HG02571 (cell line): ENCODE results near the gene FOXK1.
"Not testable (repeated sequence)": the region's sequence is repeated elsewhere in the genome, so short reads cannot be mapped to it uniquely, and the experiment has no call there.

ENCODE experiments used
- ATAC-seq: cut with Tn5 transposase; IDR thresholded peaks from one replicate; pipeline ENCODE4 v1.9.1; 2021; ENCODE audit warnings: mild to moderate bottlenecking, moderate library complexity; ENCODE audit not compliant: unreplicated experiment

The FOXK1 gene

DNA sequence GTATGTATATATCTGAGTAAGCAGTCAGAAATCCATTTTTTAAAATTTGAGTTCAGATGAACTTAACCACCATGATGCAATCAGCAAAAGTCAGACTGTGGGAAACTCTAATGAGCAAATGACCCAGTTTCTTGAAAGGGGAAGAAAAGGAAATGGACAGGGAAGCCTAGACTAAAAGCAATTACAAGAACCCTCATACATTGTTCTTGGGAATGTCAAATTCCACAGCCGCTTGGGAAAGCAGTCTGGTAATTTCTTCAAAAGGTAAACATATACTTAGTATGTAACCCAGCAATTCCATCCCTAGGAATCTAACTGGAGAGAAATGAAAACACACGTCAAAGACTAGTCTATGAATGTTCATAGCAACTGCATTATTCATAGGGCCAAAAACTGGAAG is 16.4 kb upstream of the FOXK1 start:
- ATAC-seq = no peak

DNA sequence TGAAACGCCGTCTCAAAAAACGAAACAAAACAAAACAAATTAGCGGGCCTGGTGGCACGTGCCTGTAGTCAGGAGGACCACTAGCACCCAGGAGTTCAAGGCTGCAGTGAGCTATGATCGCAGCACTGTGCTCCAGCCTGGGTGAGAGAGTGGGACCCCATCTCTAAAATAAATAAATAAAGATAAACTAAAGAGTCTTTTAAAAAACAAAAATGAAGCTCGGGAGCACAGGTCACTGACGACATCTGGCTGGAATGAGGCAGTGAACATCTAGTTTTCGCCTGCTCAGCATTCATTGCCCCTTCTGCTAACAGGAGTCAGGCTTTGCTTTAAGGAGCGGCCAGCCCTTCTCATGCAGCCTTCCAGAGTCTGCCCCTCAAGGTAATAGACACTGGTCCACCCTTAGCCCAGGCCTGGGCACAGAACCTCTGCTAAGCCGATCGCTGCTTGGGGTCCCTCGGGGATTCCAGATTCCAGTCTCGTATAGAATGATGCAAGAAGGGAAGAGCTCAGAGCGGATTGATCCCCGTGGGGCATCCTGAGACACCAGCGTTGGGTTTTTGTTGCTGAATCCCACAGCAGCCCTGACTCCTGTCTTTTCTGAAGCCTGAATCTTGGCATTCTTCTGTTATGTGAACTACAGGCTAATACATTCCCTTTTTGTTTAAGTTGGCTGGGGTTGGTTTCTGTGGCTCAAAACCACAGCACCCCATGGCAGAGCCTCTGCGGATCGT is 14.2 kb upstream of the FOXK1 start:
- ATAC-seq = no peak

DNA sequence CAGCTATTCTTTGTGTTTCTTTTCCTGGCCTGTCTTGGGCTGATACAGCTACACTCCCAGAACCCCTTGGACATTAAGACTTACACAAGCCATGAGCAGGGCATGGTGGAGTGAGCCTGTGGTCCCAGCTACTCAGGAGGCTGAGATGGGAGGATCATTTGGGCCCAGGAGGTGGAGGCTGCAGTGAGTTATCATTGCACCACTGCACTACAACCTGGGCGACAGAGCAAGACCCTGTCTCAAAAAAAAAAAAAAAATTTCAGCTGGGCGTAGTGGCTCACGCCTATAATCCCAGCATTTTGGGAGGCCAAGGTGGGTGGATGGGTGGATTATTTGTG is 13.6 kb upstream of the FOXK1 start:
- ATAC-seq = no peak

DNA sequence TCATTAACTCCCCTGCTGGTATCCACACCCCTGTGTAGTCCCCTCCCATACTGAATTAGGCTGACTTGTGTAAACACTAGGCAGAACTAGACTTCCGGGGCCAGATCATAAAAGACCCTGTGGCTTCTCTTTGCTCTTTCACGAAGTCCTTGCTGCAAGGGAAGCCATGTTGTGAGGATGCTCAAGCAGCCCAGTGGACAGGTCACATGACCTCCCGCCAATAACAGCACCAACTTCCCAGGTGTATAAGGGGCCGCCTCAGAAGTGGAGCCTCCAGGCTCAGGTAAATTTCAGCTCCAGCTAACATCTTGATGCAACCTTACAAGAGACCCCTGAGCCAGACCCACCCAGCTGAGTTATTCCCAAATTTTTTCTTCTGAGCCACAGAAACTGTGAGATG is 11.3 kb upstream of the FOXK1 start:
- no peak for ATAC-seq

DNA sequence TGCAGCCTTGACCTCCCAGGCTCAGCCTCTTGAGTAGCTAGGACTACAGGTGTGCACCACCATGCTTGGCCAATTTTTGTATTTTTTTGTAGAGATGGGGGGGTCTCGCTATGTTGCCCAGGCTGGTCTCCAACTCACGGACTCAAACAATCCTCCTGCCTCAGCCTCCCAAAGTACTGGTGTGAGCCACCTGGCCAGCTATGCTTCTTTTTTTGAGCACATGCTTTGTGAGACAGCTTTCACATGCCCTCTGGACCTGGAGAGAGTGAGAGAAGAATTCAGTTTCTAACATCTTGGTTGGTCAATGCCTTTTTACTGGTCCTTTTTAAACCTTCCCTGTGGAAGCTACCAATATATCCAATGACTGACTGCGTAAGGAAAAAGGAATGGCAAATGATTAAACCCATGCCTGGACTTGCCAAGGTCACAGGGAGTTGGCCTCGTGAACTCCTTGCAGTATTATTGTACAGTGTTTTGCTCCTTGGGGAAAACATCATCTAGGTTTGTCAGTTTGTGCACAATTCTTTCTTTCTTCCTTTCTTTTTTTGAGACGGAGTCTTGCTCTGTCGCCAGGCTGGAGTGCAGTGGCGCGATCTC is 6.2 kb upstream of the FOXK1 start:
- no peak for ATAC-seq

DNA sequence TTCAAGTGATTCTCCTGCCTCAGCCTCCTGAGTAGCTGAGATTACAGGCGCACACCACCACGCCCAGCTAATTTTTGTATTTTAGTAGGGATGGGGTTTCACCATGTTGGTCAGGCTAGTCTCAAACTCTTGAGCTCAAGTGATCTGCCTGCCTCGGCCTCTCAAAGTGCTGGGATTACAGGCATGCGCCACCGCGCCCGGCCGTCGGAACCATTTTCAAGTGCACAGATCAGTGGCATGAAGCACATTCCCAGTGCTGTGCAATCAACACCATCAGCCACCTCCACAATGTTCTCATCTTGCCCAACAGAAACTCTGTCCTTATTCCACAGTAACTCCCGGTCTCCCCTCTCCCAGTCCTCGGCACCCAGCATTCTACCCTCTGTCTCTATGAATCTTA is 4.6 kb upstream of the FOXK1 start:
- not testable (repeated sequence) for ATAC-seq

DNA sequence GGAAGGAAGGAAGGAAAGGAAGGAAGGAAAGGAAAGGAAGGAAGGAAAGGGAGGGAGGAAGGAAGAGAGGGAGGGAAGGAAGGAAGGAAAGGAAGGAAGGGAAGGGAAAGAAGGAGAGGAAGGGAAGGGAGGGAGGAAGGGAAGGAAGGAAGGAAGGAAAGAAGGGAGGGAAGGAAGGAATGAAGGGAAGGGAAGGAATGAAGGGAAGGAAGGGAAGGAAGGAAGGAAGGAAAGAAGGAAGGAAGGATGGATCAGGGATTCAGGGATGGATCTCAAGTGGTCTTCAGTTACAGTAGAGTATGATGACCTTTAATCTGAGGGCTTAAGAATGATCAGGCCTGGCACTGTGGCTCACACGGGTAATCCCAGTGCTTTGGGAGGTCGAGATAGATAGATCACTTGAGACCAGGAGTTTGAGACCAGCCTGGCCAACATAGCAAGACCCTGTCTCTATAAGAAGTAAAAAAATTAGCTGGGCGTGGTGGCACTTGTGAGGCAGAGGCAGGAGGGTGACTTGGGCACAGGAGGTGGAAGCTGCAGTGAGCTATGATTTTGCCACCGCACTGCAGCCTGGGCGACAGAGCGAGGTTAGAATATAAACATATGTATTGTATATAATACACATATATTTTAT is 760 bp upstream of the FOXK1 start:
- no peak for ATAC-seq

DNA sequence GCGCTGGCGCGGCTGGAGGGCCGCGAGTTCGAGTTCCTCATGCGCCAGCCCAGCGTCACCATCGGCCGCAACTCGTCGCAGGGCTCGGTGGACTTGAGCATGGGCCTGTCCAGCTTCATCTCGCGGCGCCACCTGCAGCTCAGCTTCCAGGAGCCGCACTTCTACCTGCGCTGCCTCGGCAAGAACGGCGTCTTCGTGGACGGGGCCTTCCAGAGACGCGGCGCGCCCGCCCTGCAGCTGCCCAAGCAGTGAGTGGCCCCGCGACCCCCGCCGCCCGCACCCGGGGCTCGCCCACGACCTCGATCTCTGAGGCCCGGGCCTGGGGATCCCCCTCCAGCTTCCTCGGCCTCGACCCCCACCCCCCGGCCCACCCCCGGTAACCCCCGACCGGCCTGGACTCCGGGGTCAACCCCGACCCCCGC is 537 bp downstream of the FOXK1 start:
- ATAC-seq = peak; percentile 33

DNA sequence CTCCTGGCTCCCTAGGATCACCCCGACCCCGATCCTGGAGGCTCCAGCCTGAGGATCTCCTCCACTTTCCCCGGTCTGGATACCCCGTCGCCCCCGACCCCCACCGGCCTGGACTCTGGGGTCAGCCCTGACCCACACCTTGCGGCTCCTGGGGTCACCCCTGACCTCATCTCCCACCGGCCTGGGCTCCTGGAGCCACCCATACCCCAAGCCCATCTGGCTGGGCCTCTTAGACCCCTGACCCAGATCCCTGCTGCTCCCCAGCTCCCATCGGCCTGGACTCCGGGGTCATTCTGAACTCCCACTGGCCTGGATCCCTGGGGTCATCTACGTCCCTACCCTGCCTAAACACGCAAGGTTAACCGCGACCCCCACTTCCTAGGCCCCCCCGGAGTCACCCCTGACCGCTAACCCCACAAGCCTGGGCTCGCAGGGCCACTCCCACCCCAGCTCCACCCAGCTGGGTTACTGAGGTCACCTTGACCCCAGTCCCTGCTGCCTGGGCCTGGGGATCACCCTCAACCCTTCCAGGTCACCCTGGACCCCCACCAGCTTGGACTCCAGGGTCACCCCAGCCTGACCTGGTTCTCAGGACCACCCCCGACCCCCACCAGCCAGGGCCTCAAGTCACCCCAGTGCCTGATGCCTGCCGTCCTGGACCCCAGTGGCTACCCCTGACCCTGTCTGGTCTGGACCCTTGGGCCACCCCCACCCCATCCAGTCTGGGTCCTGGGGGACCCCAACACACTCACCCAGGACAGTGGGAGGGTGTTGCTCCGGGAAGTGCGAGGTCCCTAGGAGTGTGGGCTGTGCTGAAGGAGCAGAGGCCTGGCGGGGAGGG is 1.2 kb downstream of the FOXK1 start:
- ATAC-seq = no peak

DNA sequence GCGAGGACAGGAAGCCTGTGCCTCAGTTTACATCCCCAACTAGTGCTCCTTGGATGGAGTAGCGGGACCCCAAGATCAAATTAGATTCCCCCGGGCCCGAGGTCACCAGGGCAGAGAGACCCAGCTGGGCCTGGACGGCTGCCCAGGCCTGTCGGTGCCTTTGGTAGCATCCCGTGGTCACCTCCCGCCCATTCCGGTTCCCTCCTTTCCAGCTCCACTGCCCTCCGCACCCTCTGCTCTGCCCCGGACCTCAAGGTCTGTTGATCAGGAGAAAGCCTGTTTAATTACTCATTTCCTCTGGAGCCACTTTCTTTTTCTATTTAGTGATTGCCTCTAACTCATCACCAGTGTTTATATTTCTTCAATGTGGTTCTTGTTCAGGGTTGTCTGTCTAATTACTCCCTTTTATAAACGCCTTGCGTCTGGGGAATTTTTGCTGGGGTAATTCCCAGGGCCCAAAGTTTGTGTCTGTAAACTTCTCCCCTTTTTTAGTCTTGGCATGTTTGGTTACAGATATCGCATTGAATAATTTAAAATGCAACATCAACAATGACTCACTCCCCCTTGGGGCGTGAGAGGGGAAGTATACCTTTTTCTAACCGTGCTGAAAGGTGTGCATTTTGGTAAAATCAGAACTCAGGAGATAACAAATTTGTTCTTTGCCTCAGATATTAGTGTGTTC is 1.9 kb downstream of the FOXK1 start:
- no peak for ATAC-seq

DNA sequence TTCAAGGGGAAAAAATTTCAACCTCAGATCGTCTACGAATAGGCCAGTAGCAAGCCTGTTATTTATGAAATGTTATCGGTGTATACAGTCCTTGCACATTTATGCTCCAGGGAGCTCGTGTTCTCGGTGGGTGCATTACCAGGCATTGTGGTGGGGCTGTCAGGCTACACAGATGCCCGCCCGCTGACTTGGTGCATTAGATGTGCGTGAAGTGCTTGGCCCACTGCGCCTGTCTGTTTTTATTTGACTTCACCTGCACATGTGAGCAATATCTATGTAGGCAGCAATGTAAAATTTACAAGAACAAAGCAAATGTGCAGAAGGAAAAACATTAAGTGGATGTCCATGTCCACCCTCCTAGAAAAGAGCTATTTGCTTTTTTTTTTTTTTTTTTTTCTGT is 2.8 kb downstream of the FOXK1 start:
- no peak for ATAC-seq

DNA sequence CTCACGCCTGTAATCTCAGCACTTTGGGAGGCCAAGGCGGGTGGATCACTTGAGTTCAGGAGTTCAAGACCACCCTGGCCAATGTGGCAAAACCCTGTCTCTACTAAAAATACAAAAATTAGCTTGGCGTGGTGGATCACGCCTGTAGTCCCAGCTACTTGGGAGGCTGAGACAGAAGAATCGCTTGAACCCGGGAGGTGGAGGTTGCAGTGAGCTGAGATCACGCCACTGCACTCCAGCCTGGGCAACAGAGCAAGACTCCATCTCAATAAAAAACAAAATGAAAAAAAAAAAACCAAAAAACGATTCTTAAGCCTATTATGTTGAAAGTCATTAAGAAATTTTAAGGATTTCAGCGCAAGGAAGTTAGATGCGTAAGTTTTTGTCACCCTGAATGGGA is 3.6 kb downstream of the FOXK1 start:
- not testable (repeated sequence) for ATAC-seq

DNA sequence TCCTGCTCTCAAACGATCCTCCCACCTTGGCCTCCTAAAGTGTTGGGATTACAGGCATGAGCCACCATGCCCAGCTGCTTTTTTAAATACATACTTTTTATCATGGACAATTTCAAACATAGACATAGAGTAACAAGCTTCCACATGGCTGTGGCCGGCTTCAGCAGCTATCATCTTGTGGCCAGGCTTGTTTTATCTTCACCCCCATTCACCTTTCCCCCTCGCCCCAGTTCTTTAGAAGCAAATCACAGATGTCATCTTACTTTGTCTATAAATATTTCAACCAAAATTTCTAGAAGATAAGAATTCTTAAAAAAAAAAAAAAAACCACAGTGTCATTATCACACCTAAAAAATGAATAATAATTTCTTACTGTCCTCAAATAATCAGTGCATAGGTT is 5.9 kb downstream of the FOXK1 start:
- ATAC-seq = no peak

DNA sequence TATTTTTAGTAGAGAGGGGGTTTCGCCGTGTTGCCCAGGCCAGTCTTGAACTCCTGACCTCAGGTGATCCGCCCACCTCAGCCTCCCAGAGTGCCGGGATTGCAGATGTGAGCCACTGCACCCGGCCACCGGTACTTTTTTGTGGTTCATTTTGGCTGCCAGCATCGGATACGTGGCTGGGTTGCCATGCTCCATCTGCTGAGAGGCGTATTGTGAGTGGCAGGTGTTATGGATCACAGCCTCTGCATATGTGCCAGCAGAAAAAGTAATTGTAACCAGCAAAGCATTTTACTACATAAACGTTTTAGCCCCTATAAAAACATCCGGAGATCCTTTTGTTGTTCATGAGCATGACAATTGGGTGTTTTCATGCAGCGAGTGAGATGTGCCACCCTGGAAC is 7.1 kb downstream of the FOXK1 start:
- no peak for ATAC-seq

DNA sequence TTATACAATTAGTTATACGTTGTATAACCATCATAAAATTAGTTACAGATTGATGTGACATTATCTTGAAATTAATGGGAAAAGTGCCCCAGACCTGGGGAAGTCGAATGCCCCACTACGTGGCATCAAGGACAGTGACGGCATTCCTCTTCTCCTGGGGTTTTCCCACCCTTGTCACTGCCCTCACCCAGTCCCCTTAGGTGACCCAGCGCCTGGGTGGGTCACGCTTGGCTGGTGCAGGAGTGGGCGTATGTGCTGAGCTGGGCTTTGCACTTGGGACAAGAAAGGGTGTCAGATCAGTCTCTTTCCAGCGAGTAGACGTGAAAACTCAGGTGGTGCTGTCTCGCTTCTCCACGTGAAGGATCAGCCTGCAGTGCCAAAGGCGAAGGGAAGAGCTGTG is 7.6 kb downstream of the FOXK1 start:
- no peak for ATAC-seq

DNA sequence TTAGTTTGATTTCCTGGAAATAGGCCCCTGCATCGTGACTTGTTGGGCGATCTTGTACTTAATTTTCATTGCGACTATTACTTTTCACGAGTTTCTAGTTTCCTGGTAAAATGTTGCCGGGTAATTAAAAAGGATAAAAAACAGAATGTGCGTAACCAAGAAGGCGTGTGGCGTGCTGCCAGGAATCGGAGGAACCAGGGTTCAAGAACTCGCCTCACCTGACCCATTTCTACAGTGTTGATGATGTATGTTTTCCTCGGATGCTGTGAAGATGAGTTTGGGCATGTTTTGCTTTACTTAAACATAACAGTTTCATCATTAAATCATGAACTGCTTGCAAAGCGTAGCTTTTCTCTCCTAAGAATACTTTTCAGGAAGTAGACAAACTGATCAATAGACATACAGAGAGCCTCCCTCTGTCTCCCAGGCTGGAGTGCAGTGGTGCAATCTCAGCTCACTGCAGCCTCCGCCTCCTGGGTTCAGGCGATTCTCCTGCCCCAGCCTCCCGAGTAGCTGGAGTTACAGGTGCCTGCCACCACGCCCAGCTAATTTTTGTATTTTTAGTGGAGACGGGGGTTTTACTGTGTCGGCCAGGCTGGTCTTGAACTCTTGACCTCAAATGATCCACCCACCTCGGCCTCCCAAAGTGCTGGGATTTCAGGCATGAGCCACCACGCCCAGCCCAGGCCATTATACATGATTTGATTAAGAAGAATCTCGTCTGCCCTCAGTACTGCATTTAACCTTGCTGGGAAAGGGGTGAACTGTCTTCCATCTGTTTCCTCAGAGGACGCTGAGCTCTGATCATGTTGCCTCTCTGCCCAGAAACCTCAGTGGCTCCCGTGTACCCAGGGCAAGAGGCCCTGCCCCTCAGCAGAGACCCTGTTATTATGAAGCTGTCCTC is 9.1 kb downstream of the FOXK1 start:
- no peak for ATAC-seq

DNA sequence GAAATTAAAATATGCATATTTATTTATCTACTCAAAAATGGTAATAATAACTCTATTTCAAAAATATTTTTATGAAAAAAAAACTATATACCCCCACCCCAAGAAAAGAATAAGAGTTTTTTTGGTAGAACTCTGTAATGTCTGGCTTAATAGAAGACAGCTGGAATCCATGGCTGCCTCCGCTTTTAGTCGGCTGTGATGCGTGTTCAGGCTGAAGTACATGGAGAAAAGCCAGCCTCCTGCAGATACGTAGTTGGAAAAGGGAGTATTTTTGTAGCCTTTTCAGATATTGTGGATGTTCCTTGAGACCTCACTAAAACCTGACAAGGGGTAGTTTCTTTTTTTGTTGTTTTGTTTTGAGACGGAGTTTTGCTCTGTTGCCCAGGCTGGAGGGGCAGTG is 10.0 kb downstream of the FOXK1 start:
- ATAC-seq = no peak

DNA sequence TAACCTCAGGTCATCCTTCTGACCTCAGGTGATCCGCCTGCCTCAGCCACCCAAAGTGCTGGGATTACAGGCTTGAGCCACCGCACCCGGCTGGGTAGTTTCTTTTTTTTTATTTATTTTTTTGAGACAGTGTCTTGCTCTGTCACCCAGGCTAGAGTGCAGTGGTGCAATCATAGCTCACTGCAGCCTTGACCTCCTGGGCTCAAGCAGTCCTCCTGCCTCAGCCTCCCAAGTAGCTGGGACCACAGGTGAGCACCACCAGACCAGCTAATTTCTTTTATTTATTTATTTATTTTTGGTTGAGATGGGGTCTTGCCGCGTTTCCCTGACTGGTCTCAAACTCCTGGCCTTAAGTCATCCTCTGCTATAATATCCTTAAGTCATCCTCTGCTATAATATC is 10.5 kb downstream of the FOXK1 start:
- not testable (repeated sequence) for ATAC-seq

DNA sequence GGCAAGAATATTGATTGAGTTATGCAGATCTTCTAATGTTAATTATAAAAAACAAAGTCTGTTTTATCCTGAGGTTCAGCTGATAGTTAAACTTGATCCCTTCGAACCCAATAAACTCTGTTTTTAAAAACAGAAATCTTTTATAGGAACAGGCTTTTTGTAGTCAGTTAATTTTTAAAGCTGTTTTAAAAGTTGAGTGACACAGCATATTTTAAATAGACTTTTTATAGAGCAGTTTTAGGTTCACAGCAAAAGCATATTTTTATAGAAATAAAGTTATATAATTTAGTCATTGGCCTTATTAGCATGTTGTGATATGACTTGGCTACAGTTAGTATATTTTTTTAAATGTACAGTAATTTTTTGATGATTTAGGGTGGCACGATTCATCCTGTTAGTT is 11.1 kb downstream of the FOXK1 start:
- no peak for ATAC-seq

DNA sequence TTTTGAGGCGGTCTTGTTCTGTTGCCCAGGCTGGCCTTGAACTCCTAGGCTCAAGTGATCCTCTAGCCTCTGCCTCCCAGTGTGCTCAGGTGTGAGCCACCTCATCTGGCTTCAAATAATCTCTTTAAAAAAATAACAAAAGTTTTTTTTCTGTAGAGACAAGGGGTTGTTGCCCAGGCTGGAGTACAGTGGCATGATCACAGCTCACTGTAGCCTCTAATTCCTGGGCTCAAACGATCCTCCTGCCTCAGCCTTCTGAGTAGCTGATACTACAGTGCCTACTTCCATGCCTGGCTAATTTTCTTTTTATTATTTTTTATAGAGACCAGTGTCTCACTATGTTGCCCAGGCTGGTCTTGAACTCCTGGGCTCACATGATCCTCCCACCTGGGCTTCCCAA is 11.7 kb downstream of the FOXK1 start:
- ATAC-seq = no peak
